ENCODE results near the gene ENAH. TPM values are rescaled to one million over a fixed set of nuclear protein-coding genes. Genes with fewer than 3 reads are reported as not detected.

The ENAH gene
- 58.2 to 95.8 TPM (median 87.6 TPM) in 5 replicates for total RNA-seq (2022; extraction: Qiagen RNA extraction; ENCODE audit: low read depth)

DNA sequence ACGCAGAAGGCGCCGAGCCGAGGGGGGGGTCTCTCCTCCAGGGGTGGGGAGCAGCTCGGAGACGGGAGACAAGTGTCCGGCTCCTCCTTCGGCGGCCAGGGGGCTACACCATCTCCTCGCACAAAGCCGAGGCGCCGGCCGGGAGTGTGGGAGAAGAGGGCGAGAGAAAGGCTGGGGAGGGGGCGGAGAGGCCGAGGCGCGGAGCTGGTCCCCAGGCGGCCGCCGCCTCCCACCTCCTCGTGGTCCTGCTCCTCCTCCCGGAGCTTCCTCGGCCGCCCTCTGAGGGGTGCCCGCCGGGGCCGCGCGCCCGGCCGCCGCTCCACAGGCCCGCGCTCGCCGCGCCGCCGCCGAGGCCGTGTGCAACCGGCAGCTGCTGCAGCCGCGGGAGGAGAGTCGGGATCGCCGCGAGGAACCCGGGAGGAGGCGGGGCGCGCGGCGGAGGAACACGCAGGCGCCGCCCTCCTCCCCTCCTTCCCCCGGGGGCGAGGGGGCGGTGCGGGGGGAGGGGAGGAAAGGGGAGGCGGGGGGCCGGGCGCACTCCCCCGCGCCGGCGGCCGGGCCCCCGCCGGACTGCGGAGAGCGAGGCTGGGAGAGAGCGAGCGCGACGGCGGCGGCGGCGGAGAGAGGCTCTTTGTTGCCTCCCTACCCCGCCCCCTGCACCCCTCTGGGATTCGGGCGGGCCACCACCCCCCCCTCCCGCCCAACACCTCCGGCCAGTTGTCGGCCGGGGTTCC lies at the start of gene ENAH:
Gene ENAH (minus strand): TSS at position 395 of the 734 bp plus-strand sequence. CDS start 433 bp downstream, outside the sequence.

Other genes with a start within 250 kb of the ENAH start
- 27.0 to 44.7 TPM (median 43.0 TPM) in 5 replicates for gene LBR, start 225.1 kb downstream of the ENAH start, total RNA-seq (2022; extraction: Qiagen RNA extraction; ENCODE audit: low read depth)
- 234 to 377 TPM (median 258 TPM) in 5 replicates for gene SRP9, start 124.7 kb upstream of the ENAH start, total RNA-seq (2022; extraction: Qiagen RNA extraction; ENCODE audit: low read depth)
- 217 to 267 TPM (median 236 TPM) in 5 replicates for gene EPHX1, start 157.0 kb upstream of the ENAH start, total RNA-seq (2022; extraction: Qiagen RNA extraction; ENCODE audit: low read depth)
- 4.7 to 6.8 TPM (median 5.6 TPM) in 5 replicates for gene TMEM63A, start 229.3 kb upstream of the ENAH start, total RNA-seq (2022; extraction: Qiagen RNA extraction; ENCODE audit: low read depth)
- gene LEFTY1, start 236.0 kb upstream of the ENAH start, total RNA-seq (2022; extraction: Qiagen RNA extraction; ENCODE audit: low read depth): 0.21 to 0.48 TPM (median 0.37 TPM) in 5 replicates

Data from A549 treated with RU486 at 1 μM for 4 hours (cell line).